MM.1S (cell line): ENCODE measurements around the gene RASSF9.

Source experiments
- DNase-seq: peaks from one replicate; pipeline ENCODE4 v3.0.0-alpha.2; 2015
- H2AFZ ChIP-seq: fragments of 300-600 bp; sonication (generic); 2 replicates; pipeline ENCODE4 v1.6.0; 2016; ENCODE audit warnings: antibody characterized with exemption, low read length
- H3F3A ChIP-seq: fragments of 300-600 bp; sonication (generic); 2 replicates; pipeline ENCODE4 v1.6.1; 2016; ENCODE audit warnings: mild to moderate bottlenecking, antibody characterized with exemption, low read length, moderate library complexity, mixed read lengths; ENCODE audit not compliant: insufficient read depth
- H3K27ac ChIP-seq: fragments of 300-600 bp; sonication (generic); 2 replicates; pipeline ENCODE4 v1.5.1; 2016; ENCODE audit warnings: mild to moderate bottlenecking, low read length
- H3K27me3 ChIP-seq: fragments of 300-600 bp; sonication (generic); replicated peaks from 2 replicates; pipeline ENCODE4 v1.6.0; 2016; ENCODE audit warnings: low read length; ENCODE audit not compliant: insufficient read depth
- H3K36me3 ChIP-seq: fragments of 300-600 bp; sonication (generic); replicated peaks from 2 replicates; pipeline ENCODE4 v1.6.1; 2016; ENCODE audit warnings: mild to moderate bottlenecking, low read length, mixed read lengths; ENCODE audit not compliant: insufficient read depth
- H3K4me1 ChIP-seq: fragments of 300-600 bp; sonication (generic); 2 replicates; pipeline ENCODE4 v1.6.1; 2016; ENCODE audit warnings: low read length, mixed read lengths
- H3K4me2 ChIP-seq: fragments of 300-600 bp; sonication (generic); 2 replicates; pipeline ENCODE4 v1.6.0; 2016; ENCODE audit warnings: low read depth, low read length
- H3K4me3 ChIP-seq: fragments of 300-600 bp; sonication (generic); 2 replicates; pipeline ENCODE4 v1.5.1; 2016; ENCODE audit warnings: low read length, mixed read lengths
- H3K79me2 ChIP-seq: fragments of 300-600 bp; sonication (generic); 2 replicates; pipeline ENCODE4 v1.6.1; 2016; ENCODE audit warnings: mixed run types, low read length, mixed read lengths
- H3K9ac ChIP-seq: fragments of 300-600 bp; sonication (generic); 2 replicates; pipeline ENCODE4 v1.6.1; 2016; ENCODE audit warnings: low read length, mixed read lengths
- H3K9me2 ChIP-seq: fragments of 300-600 bp; sonication (generic); replicated peaks from 2 replicates; pipeline ENCODE4 v1.6.1; 2016; ENCODE audit warnings: mild to moderate bottlenecking, low read length, mixed read lengths; ENCODE audit not compliant: insufficient read depth
- H3K9me3 ChIP-seq: fragments of 300-600 bp; sonication (generic); replicated peaks from 2 replicates; pipeline ENCODE4 v1.6.1; 2016; ENCODE audit warnings: mild to moderate bottlenecking, low read length, mixed read lengths; ENCODE audit not compliant: insufficient read depth
- H4K20me1 ChIP-seq: fragments of 300-600 bp; sonication (generic); 2 replicates; pipeline ENCODE4 v1.6.1; 2016; ENCODE audit warnings: mild to moderate bottlenecking, low read length, moderate library complexity, mixed read lengths; ENCODE audit not compliant: insufficient read depth
- CTCF ChIP-seq: fragments of 300-600 bp; sonication (generic); IDR thresholded peaks from 2 replicates; pipeline ENCODE4 v1.5.1; 2016; ENCODE audit warnings: antibody characterized with exemption, low read length, mixed read lengths
- EZH2 ChIP-seq: fragments of 300-600 bp; sonication (generic); optimal IDR thresholded peaks from 2 replicates; pipeline ENCODE3; 2017; ENCODE audit warnings: low read depth, mild to moderate bottlenecking, antibody characterized with exemption, low read length, mixed read lengths
- EZH2phosphoT487 ChIP-seq: fragments of 300-600 bp; sonication (generic); IDR thresholded peaks from 2 replicates; pipeline ENCODE4 v1.6.1; 2018; ENCODE audit warnings: antibody characterized with exemption, low read length

The RASSF9 gene

GRCh38 chr12:85804663-85805062, 31.5 kb downstream of the RASSF9 start:
- no peak overlapping the region for H2AFZ ChIP-seq
- H3K27me3 ChIP-seq = no peaks in the 10 kb centered on the region
- H3K4me2 ChIP-seq = no peak overlapping the region

GRCh38 chr12:85803923-85804322, 32.3 kb downstream of the RASSF9 start:
- H3K27ac ChIP-seq = no peak overlapping the region
- no peaks in the 10 kb centered on the region for H3K79me2 ChIP-seq
- DNase-seq = no peak
- no peaks in the 10 kb centered on the region for H3K9me3 ChIP-seq
- TF ChIP-seq CTCF (no peak), EZH2phosphoT487 (no peak), EZH2 (no peak)
- no peak overlapping the region for H3K9ac ChIP-seq
- no peak overlapping the region for H3K4me3 ChIP-seq
- H3K4me1 ChIP-seq = no peaks in the 10 kb centered on the region
- H3K9me2 ChIP-seq = no peaks in the 10 kb centered on the region
- no peaks in the 10 kb centered on the region for H3F3A ChIP-seq
- H3K36me3 ChIP-seq = no peaks in the 10 kb centered on the region
- no peak overlapping the region for H3K4me2 ChIP-seq
- no peaks in the 10 kb centered on the region for H3K27me3 ChIP-seq
- no peak overlapping the region for H2AFZ ChIP-seq
- no peaks in the 10 kb centered on the region for H4K20me1 ChIP-seq

More at GRCh38 chr12:85804663-85805062, 31.5 kb downstream of the RASSF9 start:
- Histone ChIP-seq H3K4me3 (no peak overlapping the region), H3F3A (no peaks in the 10 kb centered on the region), H3K9me2 (no peaks in the 10 kb centered on the region), H3K36me3 (no peaks in the 10 kb centered on the region), H3K27ac (no peak overlapping the region), H3K79me2 (no peaks in the 10 kb centered on the region), H4K20me1 (no peaks in the 10 kb centered on the region), H3K9ac (no peak overlapping the region), H3K9me3 (no peaks in the 10 kb centered on the region), H3K4me1 (no peaks in the 10 kb centered on the region)
- no peak for DNase-seq
- TF ChIP-seq EZH2 (no peak), EZH2phosphoT487 (no peak), CTCF (no peak)

- H3K9ac ChIP-seq = no peak overlapping the region
- no peak overlapping the region for H3K4me3 ChIP-seq
- TF ChIP-seq EZH2 (no peak), CTCF (no peak), EZH2phosphoT487 (no peak)
- no peaks in the 10 kb centered on the region for H3K27me3 ChIP-seq
- no peaks in the 10 kb centered on the region for H4K20me1 ChIP-seq
- H3K9me3 ChIP-seq = no peaks in the 10 kb centered on the region
- no peaks in the 10 kb centered on the region for H3F3A ChIP-seq
- H3K4me1 ChIP-seq = no peaks in the 10 kb centered on the region
- H3K79me2 ChIP-seq = no peaks in the 10 kb centered on the region
- no peaks in the 10 kb centered on the region for H3K9me2 ChIP-seq
- DNase-seq = no peak
- H3K36me3 ChIP-seq = no peaks in the 10 kb centered on the region
- H3K4me2 ChIP-seq = no peak overlapping the region
- H2AFZ ChIP-seq = no peak overlapping the region
- no peak overlapping the region for H3K27ac ChIP-seq
Measured at GRCh38 chr12:85803231-85803630, 33.0 kb downstream of the RASSF9 start.
